ENCODE results near the gene ERBIN. TPM values are rescaled to one million over a fixed set of nuclear protein-coding genes. Genes with fewer than 3 reads are reported as not detected.
"Not testable (repeated sequence)": the region's sequence is repeated elsewhere in the genome, so short reads cannot be mapped to it uniquely, and the experiment has no call there.

Gene ERBIN
- polyA plus RNA-seq, 1 of the 3 experiments (the other 2 are of a cell fraction), result 10.3 TPM

DNA sequence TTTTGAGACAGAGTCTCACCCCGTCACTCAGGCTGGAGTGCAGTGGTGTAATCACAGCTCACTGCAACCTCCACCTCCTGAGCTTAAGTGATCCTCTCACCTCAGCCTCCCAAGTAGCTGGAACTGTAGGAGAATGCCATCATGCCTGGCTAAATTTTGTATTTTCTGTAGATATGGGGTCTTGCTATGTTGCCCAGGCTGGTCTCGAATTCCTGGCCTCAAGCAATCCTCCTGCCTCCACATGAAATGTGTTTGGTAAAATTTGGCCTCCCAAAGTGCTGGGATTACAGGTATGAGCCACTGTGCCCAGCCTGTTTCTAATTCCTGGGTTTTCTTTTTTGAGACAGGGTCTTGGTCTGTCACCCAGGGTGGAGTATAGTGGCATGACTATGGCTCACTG is 34.4 kb upstream of the ERBIN start:
- H3K4me3 ChIP-seq (ENCODE audit: low read depth in 2 of 2, low read length in 1 of 2); H3K4me1 ChIP-seq (ENCODE audit: control insufficient read depth in 1 of 2, insufficient read depth in 2 of 2, low read depth in 1 of 2, low read length in 1 of 2); POLR2A ChIA-PET; DNase-seq; H3K9me2 ChIP-seq; H3K9ac ChIP-seq; H2AFZ ChIP-seq (ENCODE audit: low read depth); H3F3A ChIP-seq (replicated peaks; ENCODE audit: insufficient read depth); H4K20me1 ChIP-seq (ENCODE audit: insufficient read depth); H3K79me2 ChIP-seq (ENCODE audit: insufficient read depth); H3K9me3 ChIP-seq; CTCF ChIA-PET; H3K27me3 ChIP-seq (ENCODE audit: insufficient read depth); H3K4me2 ChIP-seq; H3K27ac ChIP-seq (ENCODE audit: low read depth in 2 of 2, low read length in 1 of 2); H3K36me3 ChIP-seq (replicated peaks in 1 of 2; ENCODE audit: control insufficient read depth in 1 of 2, insufficient read depth in 2 of 2, low read length in 1 of 2): not testable (repeated sequence)
- WGBS (ENCODE audit: low lambda C conversion rate), result 73% methylated on average over 2 of the region's 2 CpGs

GRCh38 chr5:65892801-65893200 is 33.6 kb upstream of the ERBIN start:
- DNase-seq, result no peak
- ChIA-PET POLR2A (no interaction called here), CTCF (no interaction called here)
- H2AFZ ChIP-seq (ENCODE audit: low read depth), result no peak overlapping the region
- H3K4me2 ChIP-seq, result no peak overlapping the region
- no peaks in the 10 kb centered on the region for H3K36me3 ChIP-seq (replicated peaks in 1 of 2; ENCODE audit: control insufficient read depth in 1 of 2, insufficient read depth in 2 of 2, low read length in 1 of 2)
- no peaks in the 10 kb centered on the region for H3K9me2 ChIP-seq
- no peaks in the 10 kb centered on the region for H3K79me2 ChIP-seq (ENCODE audit: insufficient read depth)
- H3K27ac ChIP-seq (ENCODE audit: low read depth in 2 of 2, low read length in 1 of 2), result no peak overlapping the region
- no peaks in the 10 kb centered on the region for H3K4me1 ChIP-seq (ENCODE audit: control insufficient read depth in 1 of 2, insufficient read depth in 2 of 2, low read depth in 1 of 2, low read length in 1 of 2)
- no peaks in the 10 kb centered on the region for H4K20me1 ChIP-seq (ENCODE audit: insufficient read depth)
- no peak overlapping the region for H3K4me3 ChIP-seq (ENCODE audit: low read depth in 2 of 2, low read length in 1 of 2)
- H3F3A ChIP-seq (replicated peaks; ENCODE audit: insufficient read depth), result no peaks in the 10 kb centered on the region
- H3K9ac ChIP-seq, result no peak overlapping the region
- TF ChIP-seq USF2 (IDR thresholded peaks at IDR 0.05; ENCODE audit: borderline replicate concordance, low read depth, low read length), result no peak
- no peak for TF ChIP-seq SIN3A (IDR thresholded peaks at IDR 0.05; ENCODE audit: borderline replicate concordance, low read depth, low read length)
- TF ChIP-seq GATA2 (CRISPR knock-in tag; IDR thresholded peaks at IDR 0.05), result no peak
- TF ChIP-seq POLR2AphosphoS5 (IDR thresholded peaks at IDR 0.05; ENCODE audit: low read depth, low read length), result no peak
- no peak for TF ChIP-seq RXRA (IDR thresholded peaks at IDR 0.05; ENCODE audit: borderline replicate concordance, low read depth)
- TF ChIP-seq RAD21 (IDR thresholded peaks at IDR 0.05; ENCODE audit: low read length), result no peak
- TF ChIP-seq, protein P1, sequence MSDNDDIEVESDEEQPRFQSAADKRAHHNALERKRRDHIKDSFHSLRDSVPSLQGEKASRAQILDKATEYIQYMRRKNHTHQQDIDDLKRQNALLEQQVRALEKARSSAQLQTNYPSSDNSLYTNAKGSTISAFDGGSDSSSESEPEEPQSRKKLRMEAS (IDR thresholded peaks at IDR 0.05; ENCODE audit: low read depth), result no peak
- TF ChIP-seq USF1 (IDR thresholded peaks at IDR 0.05; ENCODE audit: borderline replicate concordance, low read depth), result no peak
- TF ChIP-seq YY1 (IDR thresholded peaks at IDR 0.05; ENCODE audit: low read depth), result no peak
- no peak for TF ChIP-seq FOSL2 (IDR thresholded peaks at IDR 0.05; ENCODE audit: borderline replicate concordance, low read depth)
- no peak for TF ChIP-seq ELF1 (IDR thresholded peaks at IDR 0.05)
- TF ChIP-seq RCOR1 (IDR thresholded peaks at IDR 0.05; ENCODE audit: low read length), result no peak
- TF ChIP-seq CHD2 (IDR thresholded peaks at IDR 0.05; ENCODE audit: low read length, partially characterized antibody), result no peak
- TF ChIP-seq SMC3 (IDR thresholded peaks at IDR 0.05; ENCODE audit: low read depth, low read length), result no peak
- TF ChIP-seq TCF12 (IDR thresholded peaks at IDR 0.05), result no peak
- TF ChIP-seq GABPA (IDR thresholded peaks at IDR 0.05; ENCODE audit: low read depth), result no peak
- TF ChIP-seq, protein P2, sequence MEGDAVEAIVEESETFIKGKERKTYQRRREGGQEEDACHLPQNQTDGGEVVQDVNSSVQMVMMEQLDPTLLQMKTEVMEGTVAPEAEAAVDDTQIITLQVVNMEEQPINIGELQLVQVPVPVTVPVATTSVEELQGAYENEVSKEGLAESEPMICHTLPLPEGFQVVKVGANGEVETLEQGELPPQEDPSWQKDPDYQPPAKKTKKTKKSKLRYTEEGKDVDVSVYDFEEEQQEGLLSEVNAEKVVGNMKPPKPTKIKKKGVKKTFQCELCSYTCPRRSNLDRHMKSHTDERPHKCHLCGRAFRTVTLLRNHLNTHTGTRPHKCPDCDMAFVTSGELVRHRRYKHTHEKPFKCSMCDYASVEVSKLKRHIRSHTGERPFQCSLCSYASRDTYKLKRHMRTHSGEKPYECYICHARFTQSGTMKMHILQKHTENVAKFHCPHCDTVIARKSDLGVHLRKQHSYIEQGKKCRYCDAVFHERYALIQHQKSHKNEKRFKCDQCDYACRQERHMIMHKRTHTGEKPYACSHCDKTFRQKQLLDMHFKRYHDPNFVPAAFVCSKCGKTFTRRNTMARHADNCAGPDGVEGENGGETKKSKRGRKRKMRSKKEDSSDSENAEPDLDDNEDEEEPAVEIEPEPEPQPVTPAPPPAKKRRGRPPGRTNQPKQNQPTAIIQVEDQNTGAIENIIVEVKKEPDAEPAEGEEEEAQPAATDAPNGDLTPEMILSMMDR (IDR thresholded peaks at IDR 0.05), result no peak
- no peaks in the 10 kb centered on the region for H3K9me3 ChIP-seq
- 86% methylated on average over 1 of the region's 1 CpG for WGBS (ENCODE audit: low lambda C conversion rate)
- no peaks in the 10 kb centered on the region for H3K27me3 ChIP-seq (ENCODE audit: insufficient read depth)

All from SK-N-SH (cell line).